D721Med (cell line): ENCODE data around the gene SMG6.

ENCODE experiments used
- DNase-seq: peaks from one replicate; pipeline ENCODE4 v3.0.0; 2011; ENCODE audit warnings: low spot score; ENCODE audit not compliant: insufficient read length
- FAIRE-seq: peaks from 2 replicates; lab custom pipeline; 2011; peaks lifted over from hg19 to GRCh38; lab: Jason Lieb, UNC
- CTCF ChIP-seq: IDR thresholded peaks from 2 replicates; pipeline ENCODE4 v1.5.1; 2012; ENCODE audit warnings: mild to moderate bottlenecking, control low read depth; ENCODE audit not compliant: insufficient read depth; ENCODE audit errors: missing control alignments

SMG6 gene

GRCh38 chr17:2212400-2212981, 91.1 kb downstream of the SMG6 start:
- no peak for TF ChIP-seq CTCF
- FAIRE-seq (no peak), DNase-seq (no peak)

GRCh38 chr17:2211661-2212399, 91.8 kb downstream of the SMG6 start:
- TF ChIP-seq CTCF: no peak
- DNase-seq (no peak), FAIRE-seq (no peak)

GRCh38 chr17:2210726-2211125, 92.9 kb downstream of the SMG6 start:
- no peak for TF ChIP-seq CTCF
- DNase-seq: no peak
- no peak for FAIRE-seq

GRCh38 chr17:2207815-2208515, 95.6 kb downstream of the SMG6 start:
- DNase-seq (no peak), FAIRE-seq (no peak)
- no peak for TF ChIP-seq CTCF

GRCh38 chr17:2204393-2204792, 99.2 kb downstream of the SMG6 start:
- no peak for FAIRE-seq
- no peak for DNase-seq
- TF ChIP-seq CTCF: no peak

- FAIRE-seq (no peak), DNase-seq (no peak)
- TF ChIP-seq CTCF: no peak
Measured at GRCh38 chr17:2203818-2204217, 99.8 kb downstream of the SMG6 start.
